ENCODE data around the gene RP9. TPM values are rescaled to one million over a fixed set of nuclear protein-coding genes. Genes with fewer than 3 reads are reported as not detected.

RP9 gene
- total RNA-seq, 1 experiment from 2014 or later: 38.4 TPM

DNA sequence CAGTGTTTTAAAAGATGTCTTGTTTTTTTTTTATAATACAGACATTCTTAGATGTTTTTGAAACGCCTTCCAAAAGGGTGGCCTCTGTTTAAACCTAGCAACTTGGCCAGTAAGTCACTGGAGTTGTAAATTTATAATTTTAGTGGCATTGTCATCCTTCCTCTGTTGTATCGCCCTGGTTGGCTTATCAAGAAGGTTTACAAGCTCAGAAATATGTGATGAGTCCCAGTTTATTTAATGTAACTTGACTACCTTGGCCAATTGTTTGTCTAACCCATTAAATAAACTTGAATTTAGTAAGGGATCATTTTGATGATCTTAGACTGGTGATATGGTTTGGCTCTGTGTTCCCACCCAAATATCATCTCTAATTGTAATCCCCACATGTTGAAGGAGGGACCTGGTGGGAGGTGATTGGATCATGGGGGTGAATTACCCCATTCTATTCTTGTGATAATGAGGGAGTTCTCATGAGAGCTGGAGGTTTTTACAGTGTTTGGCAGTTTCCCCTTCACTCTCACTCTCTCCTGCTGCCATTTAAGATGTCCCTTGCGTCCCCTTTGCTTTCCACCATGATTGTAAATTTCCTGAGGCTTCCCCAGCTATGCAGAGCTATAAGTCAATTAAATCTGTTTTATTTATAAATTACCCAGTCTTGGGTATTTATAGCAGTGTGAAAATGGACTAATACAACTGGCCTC is 33.2 kb downstream of the RP9 start:
- no peak for DNase-seq (ENCODE audit: low read depth, low spot score)
- in situ Hi-C loops (cut with HindIII; ENCODE audit: low pct_unique_long_range_greater_than_20kb, low sequenced_read_pairs): no loop called here

DNA sequence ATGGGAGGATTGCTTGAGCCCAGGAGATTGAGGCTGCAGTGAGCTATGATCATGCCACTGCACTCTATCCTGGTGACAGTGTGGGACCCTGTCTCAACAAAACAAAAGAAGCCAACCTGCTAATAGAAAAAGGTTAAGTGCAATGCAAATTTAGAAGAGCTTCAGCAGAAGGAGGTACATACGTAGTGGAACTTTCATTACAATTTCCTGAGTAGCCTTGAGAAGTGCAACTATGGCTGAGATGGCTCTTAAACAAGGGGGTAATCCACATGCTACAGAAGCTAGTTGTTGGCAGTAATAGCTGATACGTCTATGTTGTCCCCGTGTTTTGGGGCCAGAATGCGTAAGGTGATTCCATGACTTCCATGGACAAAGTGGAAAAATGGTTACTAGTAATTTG is 36.0 kb downstream of the RP9 start:
- in situ Hi-C loops (cut with HindIII; ENCODE audit: low pct_unique_long_range_greater_than_20kb, low sequenced_read_pairs): no loop called here

DNA sequence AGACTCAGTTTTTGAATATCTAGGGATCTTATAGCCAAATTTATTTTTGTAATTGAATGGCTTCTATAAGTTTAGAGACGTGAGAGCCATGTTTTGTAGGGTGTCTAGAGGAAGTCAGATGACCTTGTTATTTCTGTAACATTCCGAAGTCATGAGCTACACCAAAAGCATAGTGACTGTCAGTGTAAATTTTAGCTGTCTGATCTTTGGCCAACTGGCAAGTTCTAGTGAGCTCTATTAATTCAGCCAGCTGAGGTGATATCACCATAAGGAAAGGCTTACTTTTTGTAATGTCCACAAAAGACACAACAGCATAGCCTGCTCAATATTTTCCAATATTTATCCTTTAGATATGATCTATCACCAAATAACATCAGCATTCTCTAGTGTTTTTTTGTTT is 36.7 kb downstream of the RP9 start:
- peak; percentile 45 for DNase-seq (ENCODE audit: low read depth, low spot score)
- in situ Hi-C loops (cut with HindIII; ENCODE audit: low pct_unique_long_range_greater_than_20kb, low sequenced_read_pairs): no loop called here

More for the DNA sequence above, 36.0 kb downstream of the RP9 start:
- DNase-seq (ENCODE audit: low read depth, low spot score): no peak

DNA sequence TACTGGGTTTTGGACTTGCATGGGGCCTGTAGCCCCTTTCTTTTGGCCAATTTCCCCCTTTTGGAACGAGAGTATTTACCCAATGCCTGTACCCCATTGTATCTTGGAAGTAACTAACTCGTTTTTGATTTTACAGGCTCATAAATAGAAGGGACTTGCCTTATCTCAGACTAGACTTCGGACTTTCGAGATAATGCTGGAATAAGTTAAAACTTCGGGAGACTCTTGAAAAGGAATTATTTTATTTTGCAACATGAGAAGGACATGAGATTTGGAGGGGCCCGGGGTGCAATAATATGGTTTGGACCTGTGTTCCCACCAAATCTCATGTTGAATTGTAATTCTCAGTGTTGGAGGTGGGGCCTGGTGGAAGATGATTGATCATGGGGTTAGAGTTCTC is 38.4 kb downstream of the RP9 start:
- in situ Hi-C loops (cut with HindIII; ENCODE audit: low pct_unique_long_range_greater_than_20kb, low sequenced_read_pairs): no loop called here
- no peak for DNase-seq (ENCODE audit: low read depth, low spot score)

DNA sequence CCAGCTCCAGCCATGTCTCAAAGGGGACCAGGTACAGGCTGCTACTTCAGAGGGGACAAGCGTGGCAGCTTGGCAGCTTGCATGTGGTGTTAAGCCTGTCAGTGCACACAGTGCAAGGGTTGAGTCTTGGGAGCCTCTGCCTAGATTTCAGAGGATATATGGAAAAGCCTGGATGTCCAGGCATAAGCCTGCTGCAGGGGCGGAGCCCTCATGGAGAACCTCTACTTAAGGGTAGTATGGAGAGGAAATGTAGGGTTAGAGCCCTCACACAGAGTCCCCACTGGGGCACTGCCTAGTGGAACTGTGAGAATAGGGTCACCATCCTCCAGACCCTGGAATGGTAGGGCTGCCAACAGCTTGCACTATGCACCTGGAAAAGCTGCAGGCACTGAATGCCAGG is 38.9 kb downstream of the RP9 start:
- no peak for DNase-seq (ENCODE audit: low read depth, low spot score)
- in situ Hi-C loops (cut with HindIII; ENCODE audit: low pct_unique_long_range_greater_than_20kb, low sequenced_read_pairs): no loop called here

DNA sequence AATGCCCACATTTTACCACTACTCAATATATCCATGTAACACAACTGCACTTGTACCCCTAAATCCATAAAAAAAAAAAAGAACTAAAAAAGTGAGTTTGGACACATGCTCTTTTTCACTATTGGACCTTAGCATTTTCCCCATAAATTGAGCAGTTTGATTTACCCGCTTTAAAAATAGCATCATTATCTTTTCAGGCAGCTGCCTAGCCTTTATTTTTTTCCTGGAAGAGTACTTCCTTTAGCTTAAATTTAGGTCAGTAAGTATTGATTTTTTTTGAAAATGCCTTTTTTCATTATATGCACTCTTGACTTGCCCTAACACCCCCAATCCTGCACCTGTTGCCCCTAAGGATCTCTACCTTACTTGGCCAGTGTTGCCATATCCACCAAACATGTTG is 41.3 kb downstream of the RP9 start:
- in situ Hi-C loops (cut with HindIII; ENCODE audit: low pct_unique_long_range_greater_than_20kb, low sequenced_read_pairs): no loop called here
- DNase-seq (ENCODE audit: low read depth, low spot score): no peak

DNA sequence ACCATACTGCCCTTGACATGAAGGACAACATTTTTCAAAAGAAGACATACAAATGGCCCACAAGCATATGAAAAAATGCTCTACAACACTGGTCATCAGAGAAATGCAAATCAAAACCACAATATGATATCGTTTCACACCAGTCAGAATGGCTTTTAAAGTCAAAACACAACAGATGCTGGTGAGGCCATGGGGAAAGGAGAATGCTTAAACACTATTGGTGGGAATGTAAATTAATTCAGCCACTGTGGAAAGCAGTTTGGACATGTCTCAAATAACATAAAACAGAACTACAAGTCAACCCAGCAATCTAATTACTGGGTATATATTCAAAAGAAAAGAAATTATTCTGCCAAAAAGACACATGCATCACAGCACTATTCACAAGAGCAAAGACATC is 42.4 kb downstream of the RP9 start:
- no peak for DNase-seq (ENCODE audit: low read depth, low spot score)
- in situ Hi-C loops (cut with HindIII; ENCODE audit: low pct_unique_long_range_greater_than_20kb, low sequenced_read_pairs): no loop called here

DNA sequence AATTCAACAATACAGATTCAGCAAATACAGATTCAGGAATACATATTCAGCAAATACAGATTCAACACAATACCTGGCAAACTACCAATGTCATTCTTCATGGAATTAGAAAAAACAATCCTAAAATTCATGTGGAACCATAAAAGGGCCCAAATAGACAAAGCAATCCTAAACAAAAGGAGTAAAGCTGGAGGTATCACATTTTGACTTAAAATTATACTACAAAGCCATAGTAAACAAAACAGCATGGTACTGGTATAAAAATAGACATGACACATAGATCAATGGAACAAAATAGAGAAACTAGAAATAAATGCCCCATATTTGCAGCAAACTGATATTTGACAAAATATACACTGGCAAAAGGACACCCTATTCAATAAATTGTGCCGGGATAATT is 43.2 kb downstream of the RP9 start:
- in situ Hi-C loops (cut with HindIII; ENCODE audit: low pct_unique_long_range_greater_than_20kb, low sequenced_read_pairs): no loop called here
- DNase-seq (ENCODE audit: low read depth, low spot score): no peak

DNA sequence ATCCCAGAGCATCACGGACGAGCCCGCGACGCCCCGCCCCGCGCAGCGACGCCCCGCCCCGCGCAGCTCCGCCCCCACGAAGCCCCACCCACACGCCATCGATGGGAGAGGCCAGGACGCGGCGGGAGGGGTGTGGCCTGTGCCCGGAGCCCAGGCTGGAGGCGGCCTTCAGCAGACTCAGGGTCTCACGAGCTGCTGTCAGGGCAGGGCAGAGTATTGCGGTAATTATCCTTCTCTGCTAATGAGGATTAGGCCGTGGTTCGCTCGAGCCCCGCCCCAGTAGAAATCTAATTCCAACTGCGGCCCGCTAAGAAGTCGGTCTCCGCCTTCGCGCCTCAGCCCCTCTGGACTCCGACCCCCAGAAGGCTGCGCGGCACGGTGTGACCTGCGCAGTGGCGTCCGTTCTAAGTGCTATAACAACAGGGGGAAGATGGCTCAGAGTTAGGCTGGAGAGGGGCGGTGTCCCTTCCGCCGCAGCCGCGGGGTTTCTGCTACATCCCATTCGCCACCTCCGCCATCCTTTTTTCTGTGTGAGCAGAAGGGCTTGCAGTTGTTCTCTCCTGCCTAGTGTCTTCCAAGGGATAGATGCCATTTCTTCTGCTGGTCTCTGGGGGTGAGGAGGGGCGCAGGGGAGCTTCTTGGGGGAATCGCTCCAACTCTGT is 46.3 kb downstream of the RP9 start:
- DNase-seq (ENCODE audit: low read depth, low spot score): peak; percentile 96
- in situ Hi-C loops (cut with HindIII; ENCODE audit: low pct_unique_long_range_greater_than_20kb, low sequenced_read_pairs): no loop called here

DNA sequence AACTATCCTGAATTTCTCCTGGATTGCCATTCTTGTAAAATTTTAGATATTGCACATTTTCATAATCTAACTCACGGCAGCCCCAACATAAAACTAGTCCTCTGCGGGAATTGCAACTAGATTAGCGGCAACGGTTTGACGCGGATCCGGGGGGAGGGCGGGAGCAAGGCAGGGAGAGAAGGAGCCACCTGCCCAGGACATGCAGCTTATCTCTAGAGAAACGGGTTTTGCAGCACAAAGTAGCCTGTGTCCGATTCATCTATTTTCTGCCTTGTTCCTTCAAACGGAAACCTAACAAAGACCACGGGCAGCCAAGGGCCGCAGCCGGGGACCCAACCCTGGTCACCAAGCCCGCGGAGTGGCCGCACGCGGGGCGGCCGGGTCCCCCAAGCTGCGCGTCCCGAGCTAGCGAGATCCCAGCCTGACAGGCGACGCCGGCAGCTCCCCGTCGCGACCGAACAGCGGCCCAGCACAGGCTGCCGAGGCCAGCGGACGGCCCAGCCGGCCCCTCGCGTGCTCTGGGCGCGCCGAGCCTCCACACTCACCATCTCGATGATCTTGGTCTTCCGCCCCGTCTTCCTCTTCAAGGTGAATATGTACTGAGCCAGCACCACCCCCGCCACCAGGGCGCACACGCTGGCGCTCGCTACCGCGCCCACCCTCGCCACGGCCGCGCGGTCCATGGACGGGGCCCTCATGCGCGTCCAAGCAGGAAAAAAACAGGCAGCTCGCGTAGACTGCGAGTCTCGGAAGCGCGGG is 47.0 kb downstream of the RP9 start, which contains the start of gene NT5C3A:
Gene NT5C3A, minus strand, starts transcription at position 754 of the 759 bp plus-strand sequence. Its CDS starts 71 bp downstream, at position 683.
- DNase-seq (ENCODE audit: low read depth, low spot score): peak; percentile 41
- in situ Hi-C loops (cut with HindIII; ENCODE audit: low pct_unique_long_range_greater_than_20kb, low sequenced_read_pairs): no loop called here

DNA sequence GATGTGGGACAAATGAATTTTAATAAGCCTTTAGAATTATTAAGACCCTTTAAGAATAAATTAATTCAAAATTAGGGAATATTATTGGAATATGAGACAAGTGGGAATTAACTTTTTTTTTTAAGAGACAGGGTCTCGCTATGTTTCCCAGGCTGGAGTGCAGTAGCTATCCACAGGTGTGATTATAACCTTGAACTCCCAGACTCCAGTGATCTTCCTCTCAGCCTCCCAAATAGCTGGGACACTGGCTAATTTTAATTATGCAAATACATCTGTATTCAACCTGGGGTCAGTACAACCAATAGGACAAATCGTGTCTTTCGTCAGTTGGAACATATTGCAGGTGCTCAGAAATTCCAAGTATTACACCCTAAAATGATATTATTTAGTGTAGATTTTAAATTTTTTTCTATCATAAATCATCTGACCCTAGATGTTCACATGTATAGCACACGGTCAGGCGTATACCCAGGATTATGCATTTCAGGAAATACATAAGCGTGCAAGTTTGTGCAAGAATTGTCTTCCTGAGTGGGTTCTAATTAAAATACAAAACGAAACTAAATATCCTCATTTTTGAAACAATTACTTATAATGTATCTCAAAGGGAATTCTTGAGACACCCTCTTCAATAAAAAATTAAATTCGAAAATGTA is 47.8 kb downstream of the RP9 start:
- no peak for DNase-seq (ENCODE audit: low read depth, low spot score)
- in situ Hi-C loops (cut with HindIII; ENCODE audit: low pct_unique_long_range_greater_than_20kb, low sequenced_read_pairs): no loop called here

DNA sequence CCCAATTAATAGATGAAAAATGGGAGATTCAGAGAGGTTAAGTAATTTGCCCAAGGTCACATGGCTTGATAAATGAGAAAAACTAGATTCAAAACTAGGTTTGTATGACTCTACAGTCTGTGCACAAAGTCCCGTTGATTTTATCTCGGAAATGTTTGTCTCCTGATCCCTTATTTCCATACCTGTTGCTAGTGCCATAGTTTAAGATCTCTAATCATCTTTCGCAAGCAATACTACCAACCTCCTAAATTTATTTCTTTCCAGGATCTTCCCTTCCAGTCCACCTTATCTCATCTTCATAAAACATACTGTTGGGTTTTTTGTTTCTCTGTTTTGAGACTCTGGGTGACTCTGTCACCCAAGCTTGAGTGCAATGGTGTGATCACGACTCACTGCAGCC is 49.6 kb downstream of the RP9 start:
- no peak for DNase-seq (ENCODE audit: low read depth, low spot score)
- in situ Hi-C loops (cut with HindIII; ENCODE audit: low pct_unique_long_range_greater_than_20kb, low sequenced_read_pairs): no loop called here

DNA sequence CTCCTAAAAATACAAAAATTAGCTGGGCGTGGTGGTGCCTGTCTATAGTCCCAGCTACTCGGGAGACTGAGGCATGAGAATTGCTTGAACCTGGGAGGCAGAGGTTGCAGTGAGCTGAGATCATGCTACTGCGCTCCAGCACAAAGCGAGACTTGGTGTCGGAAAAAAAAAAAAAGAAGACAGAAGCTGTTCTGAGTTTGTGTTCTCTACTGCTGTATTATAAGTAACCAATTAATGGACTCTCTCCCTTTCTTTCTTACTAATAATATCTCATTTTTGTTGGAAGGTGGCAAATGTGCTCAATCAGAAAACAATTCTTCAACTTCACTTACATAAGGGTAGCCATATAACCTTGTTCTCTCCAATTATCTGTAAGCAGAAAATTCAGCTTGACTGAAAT is 54.0 kb downstream of the RP9 start:
- DNase-seq (ENCODE audit: low read depth, low spot score): no peak
- in situ Hi-C loops (cut with HindIII; ENCODE audit: low pct_unique_long_range_greater_than_20kb, low sequenced_read_pairs): no loop called here

DNA sequence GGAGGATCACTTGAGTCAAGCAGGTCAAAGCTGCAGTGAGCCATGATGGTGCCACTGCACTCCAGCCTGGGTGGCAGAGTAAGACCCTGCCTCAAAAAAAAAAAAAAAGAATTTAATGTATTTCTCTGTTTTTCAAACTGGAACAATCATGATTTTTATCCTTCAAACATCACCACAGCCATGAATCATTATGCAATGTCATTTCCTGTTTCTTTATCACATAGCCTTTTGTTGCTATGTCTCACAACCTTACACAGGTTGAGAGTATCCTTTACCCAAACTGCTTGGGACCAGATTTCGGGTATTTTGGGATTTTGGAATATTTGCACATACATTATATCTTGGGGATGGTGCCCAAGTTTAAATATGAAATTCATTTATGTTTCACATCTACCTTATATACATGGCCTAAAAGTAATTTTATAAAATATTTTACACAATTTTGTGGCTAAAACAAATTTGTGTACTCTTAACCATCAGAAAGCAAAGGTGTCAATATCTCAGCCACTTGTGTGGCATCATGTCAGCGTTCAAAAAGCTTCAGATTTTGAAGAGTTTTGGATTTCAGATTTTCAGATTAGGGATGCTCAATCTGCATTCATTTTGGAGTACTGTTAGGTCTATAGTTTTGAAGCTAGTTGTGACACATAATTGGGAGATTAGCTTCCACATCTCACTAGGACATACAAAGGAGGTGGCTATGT is 54.8 kb downstream of the RP9 start:
- in situ Hi-C loops (cut with HindIII; ENCODE audit: low pct_unique_long_range_greater_than_20kb, low sequenced_read_pairs): no loop called here
- no peak for DNase-seq (ENCODE audit: low read depth, low spot score)

DNA sequence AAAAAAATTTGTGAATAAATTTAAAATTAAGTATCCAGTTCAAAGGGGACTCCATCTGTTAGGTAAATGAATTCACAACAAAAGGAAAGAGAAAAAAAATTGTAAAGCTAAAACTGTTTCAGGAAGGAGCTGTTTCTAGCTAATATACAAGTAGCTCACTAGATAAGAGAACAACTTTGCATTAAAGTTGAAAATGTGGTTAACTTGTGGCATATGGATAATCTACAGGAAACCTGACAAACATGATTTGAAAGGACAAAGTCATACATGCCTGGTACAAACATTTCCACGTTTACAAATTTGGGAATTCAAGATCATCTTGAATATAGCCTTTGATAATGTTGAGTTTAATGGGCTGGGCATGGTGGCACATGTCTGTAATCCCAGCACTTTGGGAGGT is 55.5 kb downstream of the RP9 start:
- in situ Hi-C loops (cut with HindIII; ENCODE audit: low pct_unique_long_range_greater_than_20kb, low sequenced_read_pairs): no loop called here
- DNase-seq (ENCODE audit: low read depth, low spot score): no peak

DNA sequence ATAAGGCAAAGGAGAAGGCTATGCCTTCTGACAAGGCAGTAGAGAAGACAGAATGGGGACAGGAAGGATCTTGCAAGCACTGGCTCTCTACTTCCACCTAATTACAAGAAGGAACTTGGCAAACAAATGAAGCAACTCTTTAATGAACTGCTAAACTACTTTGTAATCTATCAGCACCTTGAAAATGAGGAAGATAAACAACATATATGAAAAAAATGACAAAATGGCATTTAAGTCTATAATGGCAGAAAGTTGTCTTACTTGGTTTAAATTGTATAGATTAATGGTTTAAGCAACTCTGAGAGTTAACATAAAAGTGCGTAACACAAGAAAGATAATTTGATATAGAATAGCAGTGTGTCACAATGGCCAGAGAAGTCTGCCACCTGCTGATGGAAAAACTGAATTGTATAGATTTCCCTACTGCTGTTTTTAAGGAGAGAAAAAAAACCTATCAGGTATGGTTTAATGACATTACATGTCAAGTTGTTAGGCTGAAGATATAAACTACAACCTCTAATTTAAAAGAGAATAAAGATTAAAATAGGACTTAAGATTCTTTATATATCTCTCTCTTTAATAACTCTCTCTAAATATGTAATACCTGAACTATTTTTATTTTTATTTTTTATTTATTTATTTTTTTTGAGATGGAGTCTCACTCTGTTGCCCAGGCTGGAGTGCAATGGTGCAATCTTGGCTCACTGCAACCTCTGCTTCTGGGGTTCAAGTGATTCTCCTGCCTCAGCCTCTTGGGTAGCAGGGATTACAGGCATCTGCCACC is 58.5 kb downstream of the RP9 start:
- in situ Hi-C loops (cut with HindIII; ENCODE audit: low pct_unique_long_range_greater_than_20kb, low sequenced_read_pairs): no loop called here

DNA sequence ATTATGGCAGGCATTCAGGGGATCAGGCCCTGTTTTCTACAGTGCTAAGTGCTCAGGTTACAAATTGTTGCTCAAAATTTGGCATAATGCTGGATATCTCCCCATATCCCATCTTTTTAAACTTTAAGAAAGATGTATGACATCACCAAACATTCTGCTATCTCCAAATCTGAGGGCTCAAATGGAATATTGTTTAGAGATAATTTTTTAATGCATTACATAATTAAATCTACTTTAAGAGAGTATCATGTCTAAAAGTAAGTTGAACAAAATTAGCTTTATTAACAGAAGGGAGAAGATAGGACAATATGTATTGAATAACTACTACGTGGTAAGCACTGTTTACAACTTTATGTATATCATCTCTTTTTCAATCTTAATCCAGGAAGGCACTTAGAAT is 60.5 kb downstream of the RP9 start:
- DNase-seq (ENCODE audit: low read depth, low spot score): no peak
- in situ Hi-C loops (cut with HindIII; ENCODE audit: low pct_unique_long_range_greater_than_20kb, low sequenced_read_pairs): loop anchor here (10.0 kb wide), 1 partner anchor 104 kb away; no protein-coding TSS in a partner anchor

More for the DNA sequence above, 58.5 kb downstream of the RP9 start:
- peak; percentile 80 for DNase-seq (ENCODE audit: low read depth, low spot score)
